Measurements from ENCODE around the gene KCNH4.

DNA sequence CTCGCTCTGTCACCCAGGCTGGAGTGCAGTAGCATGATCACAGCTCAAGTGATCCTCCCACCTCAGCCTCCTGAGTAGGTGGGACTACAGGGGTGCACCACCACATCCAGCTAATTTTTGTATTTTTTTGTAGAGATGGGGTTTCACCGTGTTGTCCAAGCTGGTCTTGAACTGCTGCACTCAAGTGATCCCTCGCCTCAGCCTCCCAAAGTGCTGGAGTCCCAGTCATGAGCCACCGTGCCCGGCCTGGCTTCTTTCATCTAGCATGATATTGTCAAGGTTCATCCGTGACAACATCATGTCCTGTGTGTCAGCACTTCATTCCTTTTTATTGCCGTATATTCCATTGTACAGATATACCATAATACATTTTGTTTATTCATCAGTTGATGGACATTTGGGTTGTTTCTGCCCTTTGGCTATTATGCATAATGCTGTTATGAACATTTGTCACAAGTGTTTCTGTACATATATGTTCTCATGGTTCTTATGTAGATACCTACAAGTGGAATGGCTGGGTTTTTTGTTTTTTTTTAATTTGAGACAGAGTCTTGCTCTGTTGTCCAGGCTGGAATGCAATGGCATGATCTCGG lies 16.7 kb upstream of the KCNH4 start:
- TF ChIP-seq, protein P1, sequence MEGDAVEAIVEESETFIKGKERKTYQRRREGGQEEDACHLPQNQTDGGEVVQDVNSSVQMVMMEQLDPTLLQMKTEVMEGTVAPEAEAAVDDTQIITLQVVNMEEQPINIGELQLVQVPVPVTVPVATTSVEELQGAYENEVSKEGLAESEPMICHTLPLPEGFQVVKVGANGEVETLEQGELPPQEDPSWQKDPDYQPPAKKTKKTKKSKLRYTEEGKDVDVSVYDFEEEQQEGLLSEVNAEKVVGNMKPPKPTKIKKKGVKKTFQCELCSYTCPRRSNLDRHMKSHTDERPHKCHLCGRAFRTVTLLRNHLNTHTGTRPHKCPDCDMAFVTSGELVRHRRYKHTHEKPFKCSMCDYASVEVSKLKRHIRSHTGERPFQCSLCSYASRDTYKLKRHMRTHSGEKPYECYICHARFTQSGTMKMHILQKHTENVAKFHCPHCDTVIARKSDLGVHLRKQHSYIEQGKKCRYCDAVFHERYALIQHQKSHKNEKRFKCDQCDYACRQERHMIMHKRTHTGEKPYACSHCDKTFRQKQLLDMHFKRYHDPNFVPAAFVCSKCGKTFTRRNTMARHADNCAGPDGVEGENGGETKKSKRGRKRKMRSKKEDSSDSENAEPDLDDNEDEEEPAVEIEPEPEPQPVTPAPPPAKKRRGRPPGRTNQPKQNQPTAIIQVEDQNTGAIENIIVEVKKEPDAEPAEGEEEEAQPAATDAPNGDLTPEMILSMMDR (IDR thresholded peaks at IDR 0.05) = no peak
- TF ChIP-seq EZH2phosphoT487 (IDR thresholded peaks at IDR 0.05) (no peak), EZH2 (IDR thresholded peaks at IDR 0.05) (no peak)
